ENCODE measurements around the gene SIM1.

SIM1 gene

DNA sequence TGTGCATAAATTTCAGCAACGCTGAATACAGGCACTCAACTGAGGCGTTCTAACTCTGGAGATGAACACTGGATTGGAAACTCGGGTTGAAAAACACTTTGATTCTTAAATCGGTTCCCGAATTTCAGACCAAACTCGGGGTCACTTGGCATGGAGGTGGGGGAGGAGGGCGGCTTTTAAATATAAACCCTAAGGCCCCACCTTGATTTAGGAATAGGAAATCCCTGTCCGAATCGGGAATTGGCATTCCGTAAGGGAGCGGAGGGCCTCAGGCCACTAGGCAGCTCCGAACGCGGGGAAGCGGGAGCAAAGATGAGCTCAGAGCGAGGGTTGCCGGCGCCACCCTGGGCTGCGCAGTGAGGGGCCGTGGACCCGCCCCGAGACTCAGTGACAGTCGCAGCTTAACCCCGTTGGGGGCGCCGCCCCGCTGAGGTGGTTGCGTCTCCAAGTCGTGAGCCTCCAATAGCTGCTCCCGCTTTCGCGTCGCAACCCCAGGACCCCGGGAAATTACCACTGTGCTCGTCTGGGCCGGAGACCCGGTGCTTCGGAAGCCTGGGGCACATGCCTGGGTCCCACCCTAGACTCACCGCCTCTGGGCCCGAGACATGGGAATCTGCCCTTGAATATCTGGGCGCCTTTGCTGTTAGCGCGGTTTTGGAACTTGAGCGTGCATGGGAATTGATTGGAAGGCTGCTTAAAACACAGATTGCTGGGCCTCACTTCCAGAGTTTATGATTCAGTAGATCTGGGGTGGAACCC, 4.6 kb upstream of the SIM1 start:
- DNase-seq: no peak

DNA sequence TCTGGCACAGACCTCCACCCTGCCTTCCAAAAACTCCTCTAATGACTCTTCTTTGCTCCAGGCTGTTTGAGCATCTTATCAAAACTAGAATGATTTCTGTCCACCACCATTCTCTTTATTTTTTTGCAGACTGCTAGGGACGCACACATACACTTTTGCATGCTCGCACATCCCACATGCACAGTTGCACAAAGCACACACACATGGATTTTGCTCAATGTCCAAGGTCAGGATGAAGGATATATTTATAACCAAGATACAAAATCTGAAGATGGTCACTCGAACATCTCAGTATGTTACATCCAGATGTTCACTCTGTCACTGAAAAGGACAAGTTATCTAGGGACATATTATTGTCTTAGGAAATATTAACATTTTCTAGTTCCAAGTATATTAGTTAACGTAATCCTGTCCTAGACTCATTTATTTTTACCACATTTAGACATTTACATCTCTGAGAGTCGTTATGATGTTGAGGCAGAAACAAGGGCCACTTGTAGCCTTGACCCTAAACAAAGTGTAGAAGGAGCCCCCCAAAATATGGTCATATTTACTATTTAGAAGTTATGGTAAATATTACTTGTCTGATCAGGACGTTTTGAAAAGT, 3.4 kb upstream of the SIM1 start:
- no peak for DNase-seq

DNA sequence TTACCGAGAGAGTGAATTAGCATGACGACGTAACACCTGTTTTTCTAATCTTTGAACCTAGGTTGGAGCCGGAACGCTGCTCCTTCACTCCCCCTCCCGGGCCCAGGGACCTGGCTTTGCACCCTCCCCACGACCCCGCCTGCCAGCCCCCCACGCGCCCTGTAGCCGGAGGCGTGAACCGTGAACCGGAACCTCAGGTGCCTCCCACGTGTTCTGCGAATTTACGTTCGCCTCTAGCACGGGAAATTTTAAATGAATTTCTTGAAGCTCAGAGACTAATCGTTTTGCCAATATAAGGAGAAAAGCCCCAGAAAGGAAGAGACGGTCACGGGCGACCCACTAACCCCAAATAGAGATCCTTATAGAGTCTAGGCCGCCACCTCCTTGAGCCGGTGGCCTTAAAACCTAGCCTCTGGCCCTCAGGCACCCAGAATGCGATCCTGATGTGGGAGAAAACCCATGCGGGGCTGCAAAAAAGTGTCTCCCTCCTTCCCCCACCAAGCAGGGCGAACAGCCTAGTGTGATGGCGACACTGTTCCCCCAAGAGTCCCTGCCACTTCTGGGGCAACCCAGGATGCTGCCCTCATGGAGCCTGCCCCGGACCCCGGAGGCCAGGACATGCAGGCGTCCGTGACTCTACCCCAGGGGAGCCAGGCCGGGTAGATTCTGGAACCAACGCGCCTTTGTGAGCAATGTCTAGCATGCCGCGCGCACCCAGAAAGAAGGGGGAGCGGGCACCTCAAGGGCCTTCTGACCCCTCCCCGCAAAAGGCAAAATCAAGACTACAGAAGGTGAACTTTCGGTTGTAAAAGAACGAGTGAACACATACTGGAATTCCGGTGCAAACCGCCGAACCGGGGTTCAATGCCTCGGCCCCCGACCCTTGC, 2.7 kb upstream of the SIM1 start:
- no peak for DNase-seq

DNA sequence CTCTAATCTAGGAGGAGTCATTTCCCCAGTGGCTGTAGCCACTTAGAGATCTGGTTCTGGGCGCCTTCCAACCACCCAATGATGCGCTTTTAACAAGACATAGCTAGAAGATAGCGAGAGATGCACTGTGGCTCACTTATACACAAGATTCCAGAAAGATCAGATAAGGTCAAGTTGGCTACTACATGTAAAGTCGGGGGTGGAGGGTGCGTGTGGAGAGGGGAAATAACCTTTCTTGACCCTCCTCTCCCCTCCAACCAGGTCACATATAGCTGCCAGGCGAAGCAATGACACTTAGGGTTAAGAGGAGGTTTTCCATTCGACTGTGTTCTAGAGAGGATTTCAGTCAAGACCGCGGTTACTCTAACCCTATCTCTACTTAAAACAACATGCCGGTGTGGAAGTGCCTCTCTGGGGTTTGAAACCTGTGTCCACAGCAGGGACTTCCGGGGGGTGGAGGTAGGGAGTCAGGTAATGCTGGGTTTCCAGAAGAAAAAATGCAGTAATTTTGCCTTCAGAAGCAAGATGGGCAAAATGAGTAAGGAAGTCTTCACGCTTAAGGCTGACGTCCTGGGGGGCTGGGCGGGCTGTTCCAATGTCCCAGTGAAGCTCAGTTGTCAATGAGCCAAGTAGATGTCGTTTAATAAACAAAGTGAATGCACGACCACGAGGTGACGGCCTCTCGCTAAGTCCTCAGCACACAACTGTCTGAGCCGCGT, 1.8 kb upstream of the SIM1 start:
- DNase-seq: no peak

DNA sequence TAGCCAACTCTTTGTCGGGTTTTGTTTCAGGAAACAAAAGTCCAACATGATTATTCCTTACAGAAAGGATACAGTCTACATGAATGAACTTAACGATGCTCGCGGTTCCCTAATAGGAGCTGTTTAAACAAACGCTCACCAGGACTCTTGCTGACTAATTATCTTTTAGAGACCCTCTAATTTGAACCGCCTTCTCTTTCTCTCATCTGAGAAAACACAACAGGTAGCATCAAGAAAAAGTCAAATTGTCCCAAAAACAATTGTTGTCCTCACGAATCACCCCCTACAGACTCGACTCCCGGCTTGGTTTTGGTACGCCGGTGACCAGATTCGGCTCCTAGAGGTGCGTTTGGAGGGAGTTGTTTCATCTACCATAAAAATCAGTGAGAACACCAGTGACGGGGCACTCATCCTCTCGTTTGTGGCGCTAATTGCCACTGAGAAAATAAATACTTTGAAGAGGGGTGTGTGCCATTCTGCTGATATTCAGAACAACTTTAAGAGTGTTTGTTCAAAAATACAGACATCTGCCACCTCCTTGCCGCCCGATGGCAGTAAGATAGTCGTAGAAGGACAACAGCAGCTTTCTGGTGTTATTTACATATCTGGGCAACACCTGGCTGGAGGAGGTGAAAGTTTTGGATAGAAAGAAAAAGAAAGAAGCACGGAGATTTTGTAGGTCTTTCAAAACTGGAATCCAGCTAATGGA, 1.1 kb upstream of the SIM1 start:
- no peak for DNase-seq

DNA sequence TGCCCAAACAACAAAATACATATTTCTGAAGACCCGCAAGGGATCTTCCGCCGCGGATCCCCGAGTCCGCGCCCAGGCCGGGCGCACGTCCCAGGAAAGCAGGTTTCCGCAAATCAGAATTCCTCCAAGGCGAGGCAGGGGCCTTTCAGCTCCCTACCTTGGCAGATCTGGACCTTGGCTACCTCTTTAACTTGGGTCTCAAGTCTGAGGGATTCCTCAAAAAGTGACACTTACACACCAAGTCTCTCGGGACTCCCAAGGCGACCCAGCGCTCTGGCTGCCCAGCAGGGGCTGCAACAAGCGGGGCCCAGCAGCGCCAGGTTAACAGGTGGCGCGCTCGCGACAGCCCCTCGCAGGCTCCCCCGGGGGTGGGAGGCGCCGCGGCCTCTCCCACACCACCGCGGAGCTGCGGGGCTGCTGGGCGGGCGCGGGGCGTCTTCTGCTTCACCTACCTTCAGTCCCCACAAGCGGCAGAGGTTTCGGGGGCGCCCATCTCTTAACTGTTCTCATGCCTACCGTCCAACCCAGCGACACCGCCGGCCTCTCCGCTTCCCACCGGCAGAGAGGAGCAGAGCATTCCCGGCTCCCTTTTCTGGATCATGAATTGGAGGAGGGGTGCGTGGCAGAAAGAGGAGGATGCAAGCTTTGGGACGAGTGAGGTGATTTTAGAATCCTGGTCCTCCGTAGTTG, 414 bp downstream of the SIM1 start:
- DNase-seq: no peak

DNA sequence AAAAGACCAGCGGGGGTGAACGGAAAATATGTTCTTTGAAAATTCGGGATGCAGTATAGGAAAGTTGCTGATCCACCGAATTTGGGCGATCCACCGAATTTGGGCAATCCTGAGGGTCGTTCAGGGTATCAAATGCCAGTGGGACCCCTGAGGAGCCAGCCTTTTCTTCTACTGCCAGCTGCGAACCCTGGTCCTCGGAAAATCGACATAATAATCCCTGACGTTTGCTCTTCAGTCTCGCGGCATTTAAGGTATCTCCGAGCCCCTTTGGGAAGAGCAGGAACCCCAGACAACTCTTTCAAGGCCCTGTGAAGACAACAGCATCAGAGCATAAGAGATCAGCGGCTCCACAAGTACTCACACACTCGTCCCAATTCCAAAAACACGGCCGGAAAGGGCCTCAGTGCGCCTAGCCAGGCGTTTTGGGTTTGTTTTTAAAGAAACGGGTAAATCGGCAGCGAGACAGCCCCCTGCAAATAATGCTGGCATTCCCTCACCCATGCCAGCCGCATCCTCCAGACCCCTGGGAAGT, 1.0 kb downstream of the SIM1 start:
- no peak for DNase-seq

DNA sequence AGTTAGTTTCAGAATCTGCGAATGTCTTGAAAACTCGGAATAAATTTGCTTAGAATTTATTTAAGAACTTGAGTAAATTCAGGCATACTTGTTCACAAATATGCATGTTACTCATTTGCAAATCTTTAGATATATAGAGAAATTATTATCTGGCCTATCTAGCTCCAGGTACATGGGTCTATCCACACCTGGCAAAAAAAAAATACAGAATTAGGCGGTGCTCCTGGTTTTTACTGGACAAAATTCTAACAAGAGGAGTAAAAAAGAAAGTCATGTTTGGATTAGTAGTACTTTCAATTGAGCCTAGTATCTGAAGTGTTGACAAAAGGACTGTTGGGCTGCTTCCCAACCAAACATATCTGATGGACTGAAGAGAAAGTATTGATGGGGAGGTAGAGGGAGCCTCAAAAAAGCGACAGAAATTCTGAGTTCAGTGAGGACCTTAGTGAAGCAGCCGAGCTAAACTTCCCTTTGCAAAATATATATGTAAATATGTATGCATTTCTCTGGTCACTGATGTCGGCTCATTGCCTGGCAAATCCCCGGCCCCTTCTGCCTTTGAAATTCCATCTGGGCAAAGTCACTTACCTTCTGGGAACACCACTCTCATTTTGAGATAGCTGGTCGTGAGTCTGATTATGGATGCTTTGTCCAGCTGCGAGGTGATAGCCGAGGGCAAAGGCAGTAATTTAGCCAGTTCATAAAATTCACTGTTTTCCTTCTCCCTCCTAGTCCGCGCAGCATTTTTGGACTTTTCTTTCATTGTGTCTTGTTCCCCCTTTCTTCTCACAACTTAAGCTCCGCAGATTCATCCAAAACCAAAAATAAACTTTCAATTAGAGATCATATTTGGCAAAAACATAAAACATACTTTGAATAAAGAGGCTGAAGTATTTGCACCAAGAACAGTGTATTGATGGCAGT, 1.8 kb downstream of the SIM1 start:
- no peak for DNase-seq

DNA sequence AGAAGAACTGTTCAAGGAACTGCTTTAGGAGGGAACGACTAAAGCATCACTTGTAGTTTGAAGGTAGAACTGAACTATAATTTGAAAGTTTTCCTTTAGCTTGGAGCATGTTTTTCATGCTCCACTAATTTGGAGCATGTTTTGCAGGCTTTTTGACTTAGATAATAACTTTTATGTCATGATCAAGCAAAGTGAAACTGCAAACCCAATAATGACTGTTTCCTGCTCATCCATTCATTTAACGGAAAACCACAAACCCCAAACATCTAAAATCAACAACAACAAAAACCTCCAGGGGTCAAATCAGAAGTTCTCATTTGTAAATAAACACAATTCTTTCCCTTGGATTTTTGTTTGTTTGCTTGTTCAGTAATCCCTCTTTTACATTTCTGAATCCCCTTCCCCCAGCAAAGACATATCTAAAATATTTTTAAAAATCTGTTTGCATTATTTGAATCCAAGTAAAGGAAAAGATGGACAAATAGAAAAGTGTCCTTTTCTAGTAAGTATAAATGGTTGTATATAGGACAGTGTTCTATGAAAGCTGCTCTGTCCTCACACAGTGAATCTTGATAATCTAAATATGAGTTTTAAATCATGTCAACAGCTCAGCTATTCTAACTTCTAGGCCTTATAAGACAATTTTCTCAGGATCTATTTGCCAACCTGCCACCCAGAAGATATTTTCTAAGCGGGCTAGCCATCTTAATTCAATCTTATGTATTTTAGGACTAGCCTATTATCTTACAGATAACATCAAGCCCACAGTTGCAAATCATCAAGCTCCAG, 2.6 kb downstream of the SIM1 start:
- DNase-seq: no peak

DNA sequence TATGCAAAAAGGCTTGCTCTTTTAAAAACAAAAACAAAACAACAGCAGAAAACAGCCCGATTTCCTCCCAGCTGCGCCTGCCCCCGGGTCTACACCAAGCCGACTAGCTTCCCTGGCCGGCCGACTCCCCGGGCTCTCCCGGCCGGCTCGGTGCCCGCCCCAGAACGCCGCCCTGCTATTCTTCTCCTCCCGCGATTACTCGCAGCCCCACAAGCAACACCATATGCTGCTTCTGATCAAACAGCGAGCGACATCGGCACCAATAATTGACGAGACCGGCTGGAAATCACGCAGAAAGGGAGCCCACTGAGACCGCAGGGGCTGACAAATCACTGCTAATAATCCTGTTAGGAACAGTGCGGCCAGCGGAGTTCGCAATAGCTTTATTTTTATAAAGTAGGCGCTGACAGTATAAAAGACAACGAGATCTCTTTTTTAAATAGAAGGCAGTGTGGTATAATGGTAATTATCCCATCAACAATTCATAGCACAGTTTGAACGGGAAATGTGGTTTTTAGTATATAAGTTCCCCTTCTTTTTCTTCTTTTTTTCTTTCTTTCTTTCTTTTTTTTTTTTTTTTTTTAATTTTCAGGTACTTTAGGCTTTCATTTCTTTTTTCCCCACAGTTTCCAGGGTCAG, 3.3 kb downstream of the SIM1 start:
- no peak for DNase-seq

DNA sequence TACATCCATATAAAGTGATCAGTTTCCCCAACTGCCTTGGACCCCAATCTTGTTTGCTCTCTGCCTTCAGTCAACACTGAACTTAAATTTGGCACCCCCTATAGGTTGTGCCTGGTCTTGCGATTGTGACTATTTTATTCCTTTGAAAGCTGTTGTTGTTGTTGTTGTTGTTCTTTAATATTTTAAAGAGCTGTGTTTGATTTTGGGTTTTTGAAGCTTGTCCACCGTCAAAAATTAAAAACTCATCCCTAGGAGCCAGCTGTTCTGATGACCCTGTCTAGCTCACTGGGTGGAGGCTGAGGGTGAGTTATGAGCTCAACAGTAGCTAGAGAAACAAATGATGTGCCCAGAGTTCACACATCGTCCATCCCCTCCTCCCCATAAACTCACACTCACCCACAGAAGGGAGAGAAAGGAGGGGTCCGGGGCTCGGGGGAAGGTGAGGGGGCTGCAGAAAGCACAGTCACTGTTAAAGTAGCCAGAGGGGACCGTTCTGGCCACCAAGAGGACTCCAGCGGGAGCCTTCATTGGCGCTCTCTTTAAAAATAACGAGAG, 4.0 kb downstream of the SIM1 start:
- no peak for DNase-seq

DNA sequence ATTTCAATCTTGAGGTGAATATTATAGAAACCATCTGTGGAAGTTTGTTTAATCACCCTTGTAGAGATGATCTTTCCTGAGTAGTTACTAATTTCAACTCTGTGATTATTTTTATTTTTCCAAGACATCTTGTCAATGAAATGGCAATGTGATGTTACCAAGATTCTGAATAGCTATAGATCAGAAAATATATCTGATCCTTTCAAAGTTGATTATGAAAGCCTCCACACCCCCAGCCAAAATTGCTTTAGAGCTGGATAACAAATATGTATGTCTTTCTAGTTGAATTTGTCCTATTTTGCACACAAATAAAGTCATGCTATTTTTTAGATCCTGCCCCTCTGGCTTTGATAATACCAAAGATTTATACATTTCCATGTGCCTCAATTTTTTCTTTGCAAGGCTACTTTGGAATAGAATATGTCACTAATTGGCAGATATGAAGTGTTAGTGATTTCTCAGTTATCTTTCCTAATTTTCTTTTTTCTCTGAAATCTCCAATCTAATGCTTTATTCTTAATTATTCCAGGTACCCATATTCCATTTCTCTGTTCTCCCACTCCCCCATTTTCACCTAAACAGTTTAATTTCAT, 5.0 kb downstream of the SIM1 start:
- DNase-seq: no peak

DNA sequence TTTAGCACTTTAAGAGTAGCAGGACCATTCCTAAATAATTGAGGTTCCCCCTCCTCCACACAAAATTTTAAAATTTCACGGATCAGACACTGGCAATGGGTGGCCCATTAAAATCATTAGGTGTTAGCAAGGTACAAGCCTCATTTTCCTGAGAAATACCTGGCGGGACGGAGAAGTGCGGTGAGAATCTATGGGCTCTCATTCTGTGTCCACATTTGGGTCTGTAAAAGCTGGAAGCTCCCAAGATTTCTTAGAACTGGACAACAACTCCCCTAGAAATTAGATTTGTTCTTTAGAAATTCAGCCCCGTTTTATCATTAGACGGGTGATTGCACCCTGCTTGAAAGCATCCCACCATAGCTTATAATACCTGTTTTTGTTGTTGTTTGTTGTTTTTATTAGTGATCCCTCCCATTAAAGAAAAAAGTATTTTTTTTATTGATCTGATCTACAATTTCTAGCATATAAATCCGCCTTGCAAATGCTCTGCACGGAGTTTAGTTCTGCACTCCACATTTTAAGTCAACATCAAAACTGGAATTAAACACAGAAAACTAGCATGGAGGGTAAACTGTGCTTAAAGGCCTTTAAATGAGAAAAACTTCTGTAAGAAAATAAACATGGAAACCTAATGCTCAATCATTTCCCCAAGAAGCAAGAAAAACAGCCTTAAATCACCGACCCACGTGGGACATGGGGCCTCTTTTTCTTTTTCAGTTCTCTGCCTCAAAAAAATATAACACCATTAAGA, 5.7 kb downstream of the SIM1 start:
- DNase-seq: no peak

DNA sequence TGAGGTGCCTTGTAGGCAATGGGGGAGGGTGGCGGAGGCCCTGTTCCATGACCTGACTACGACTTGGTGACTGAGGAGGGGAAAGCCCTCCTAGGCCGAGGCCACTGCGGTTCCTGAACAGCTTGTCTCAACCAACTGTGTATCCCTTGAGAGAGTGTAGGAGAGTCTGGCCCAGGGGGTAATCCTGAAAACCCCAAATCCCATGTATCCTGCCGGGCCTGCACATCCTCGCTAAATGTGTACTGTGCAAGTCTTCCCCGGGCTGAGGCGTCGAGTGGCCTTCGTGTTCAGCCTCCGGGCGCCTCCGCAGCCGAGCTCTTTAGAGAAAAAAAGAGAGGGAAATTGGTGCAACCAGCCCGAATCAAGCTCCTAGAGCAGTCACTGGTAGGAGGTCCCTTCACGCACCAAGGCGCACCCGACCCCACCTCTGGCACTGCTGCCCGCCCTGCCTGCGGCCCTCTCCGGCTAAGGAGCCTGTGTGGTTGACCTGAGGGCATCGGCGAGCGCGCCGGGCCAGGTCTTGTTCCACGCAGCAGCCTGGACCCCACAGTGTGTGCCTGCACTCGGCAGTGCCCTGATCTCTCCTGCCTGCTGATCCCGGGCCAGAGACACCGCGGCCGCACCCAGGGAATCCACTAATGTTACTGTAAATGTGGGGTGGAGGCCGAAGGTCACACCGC, 7.3 kb downstream of the SIM1 start:
- DNase-seq: no peak

DNA sequence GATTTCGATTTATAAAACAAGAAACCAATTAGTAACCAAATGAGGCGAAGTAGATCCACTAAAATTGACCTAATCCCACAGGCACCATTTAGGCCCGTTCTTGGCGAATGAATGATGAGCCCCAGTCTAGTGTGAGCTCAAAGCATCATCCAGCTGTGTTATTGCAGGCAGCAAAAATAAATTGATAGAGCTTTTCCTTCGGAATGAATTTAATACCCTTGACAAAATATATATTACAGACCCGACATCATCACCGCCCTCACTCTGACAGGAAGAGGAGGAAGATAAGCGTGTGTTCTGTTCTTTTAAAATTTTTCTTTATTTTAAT, 7.8 kb downstream of the SIM1 start:
- DNase-seq: no peak

DNA sequence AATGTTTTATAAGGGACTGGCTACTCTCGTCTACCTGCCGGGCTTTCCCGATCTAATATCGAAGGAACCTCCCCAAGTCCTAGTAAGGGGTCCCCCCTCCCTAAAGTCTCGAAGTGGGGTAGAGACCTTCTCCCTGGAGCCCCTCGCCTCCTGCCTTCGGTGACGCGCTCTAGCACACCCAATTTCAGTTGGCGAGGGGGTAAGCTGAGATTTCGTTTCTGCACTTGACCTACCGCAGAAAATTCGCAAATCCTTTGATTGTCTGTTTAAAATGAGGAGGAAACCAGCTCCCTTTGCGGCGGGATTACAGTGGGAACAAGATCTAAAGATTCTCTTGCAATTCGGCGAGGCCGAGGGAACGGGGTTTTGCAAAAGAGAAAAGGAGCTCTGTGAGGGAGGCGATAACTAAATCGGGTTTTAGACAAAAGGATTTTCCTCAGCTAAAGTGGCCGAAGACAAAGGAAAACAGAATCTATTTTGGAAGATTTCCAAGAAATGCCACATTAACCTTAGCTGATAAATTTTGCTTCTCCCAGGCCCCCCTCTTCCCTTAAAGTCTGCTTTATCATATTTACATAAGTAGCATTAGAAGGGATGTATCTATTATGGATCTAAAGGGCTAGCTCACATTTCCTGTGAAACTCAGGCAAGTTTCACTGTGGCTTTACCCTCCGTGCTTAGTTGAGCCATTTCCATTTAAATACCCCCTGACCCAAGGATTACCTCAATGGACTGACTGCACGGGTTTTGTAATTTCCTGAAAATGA, 8.4 kb downstream of the SIM1 start:
- DNase-seq: no peak
